CD4-positive, alpha-beta memory T cell (primary cell): ENCODE data around the gene AKAP6. TPM values are rescaled to one million over a fixed set of nuclear protein-coding genes. Genes with fewer than 3 reads are reported as not detected.
"Not testable (repeated sequence)": the region's sequence is repeated elsewhere in the genome, so short reads cannot be mapped to it uniquely, and the experiment has no call there.

Source experiments
- CTCF ChIA-PET: fragments of 350-600 bp; sonication (Branson Sonifier 250); formaldehyde crosslinking; loops from one replicate; lab custom pipeline; 2021; ENCODE audit warnings: inconsistent platforms; ENCODE audit not compliant: partially characterized antibody; lab: Charles Lee
- POLR2A ChIA-PET: fragments of 350-600 bp; sonication (Branson Sonifier 250); formaldehyde crosslinking; loops from one replicate; lab custom pipeline; 2021; ENCODE audit not compliant: partially characterized antibody; lab: Charles Lee
- DNase-seq, 5 donors: peaks; one replicate each; pipeline versions ENCODE4 v3.0.0 to v3.0.0-alpha.2; 2020 to 2022; ENCODE audit warnings: mixed read lengths in 1 of 5
- H3K27ac ChIP-seq: one replicate; pipeline ENCODE4 v1.7.0; 2013; ENCODE audit warnings: low read depth, low read length
- H3K27me3 ChIP-seq: 2 replicates; pipeline ENCODE4 v1.7.0; 2013; ENCODE audit warnings: mild to moderate bottlenecking, low read length, moderate library complexity; ENCODE audit not compliant: insufficient read depth
- H3K36me3 ChIP-seq: 2 replicates; pipeline ENCODE4 v1.7.0; 2013; ENCODE audit warnings: mild to moderate bottlenecking, low read length, moderate library complexity; ENCODE audit not compliant: insufficient read depth
- H3K4me1 ChIP-seq: 2 replicates; pipeline ENCODE4 v1.7.0; 2013; ENCODE audit warnings: mild to moderate bottlenecking, low read length, moderate library complexity; ENCODE audit not compliant: insufficient read depth
- H3K4me3 ChIP-seq, 2 donors: one replicate each; pipeline ENCODE4 v1.7.0; 2013; ENCODE audit warnings: low read length in 2 of 2, mild to moderate bottlenecking in 1 of 2
- H3K9me3 ChIP-seq, 2 donors: one replicate each; pipeline ENCODE4 v1.7.0; 2013; ENCODE audit warnings: low read length in 2 of 2, control low read depth in 1 of 2; ENCODE audit not compliant: control insufficient read depth in 1 of 2
- H3K27ac Mint-ChIP-seq, 7 donors: one replicate each; pipeline ENCODE4 v1.8.0; 2020 to 2021; ENCODE audit warnings: mixed read lengths in 7 of 7, mild to moderate bottlenecking in 6 of 7, inconsistent platforms in 3 of 7, moderate library complexity in 3 of 7
- H3K27me3 Mint-ChIP-seq, 2 donors: one replicate each; pipeline ENCODE4 v1.8.0; 2020 to 2021; ENCODE audit warnings: mixed read lengths in 2 of 2
- H3K36me3 Mint-ChIP-seq, 2 donors: one replicate each; pipeline ENCODE4 v1.8.0; 2020 to 2021; ENCODE audit warnings: mixed read lengths in 2 of 2, inconsistent platforms in 1 of 2, mild to moderate bottlenecking in 1 of 2
- H3K4me1 Mint-ChIP-seq, 4 donors: one replicate each; pipeline ENCODE4 v1.8.0; 2020 to 2021; ENCODE audit warnings: mixed read lengths in 4 of 4, mild to moderate bottlenecking in 1 of 4
- H3K4me3 Mint-ChIP-seq, 8 donors: one replicate each; pipeline ENCODE4 v1.8.0; 2020 to 2021; ENCODE audit warnings: mixed read lengths in 8 of 8, mild to moderate bottlenecking in 7 of 8, moderate library complexity in 6 of 8, inconsistent platforms in 3 of 8
- H3K9me3 Mint-ChIP-seq, 8 donors: one replicate each; pipeline ENCODE4 v1.8.0; 2020 to 2021; ENCODE audit warnings: mixed read lengths in 8 of 8, mild to moderate bottlenecking in 5 of 8, inconsistent platforms in 3 of 8, moderate library complexity in 1 of 8
- intact Hi-C: fragments of 100-400 bp; cut with micrococcal nuclease; formaldehyde crosslinking; loops from one replicate; pipeline ENCODE4 v1.15.1; 2023
- polyA plus RNA-seq, 2 donors: library from polyadenylated mRNA; unstranded; fragments of 300-500 nt; fragmentation: Illumina TruSeq; gene quantifications; one replicate each; pipeline ENCODE4 v1.2.3, GENCODE V29; 2021
- total RNA-seq, 2 experiments: library from RNA; stranded (reverse); gene quantifications; one replicate each; pipeline ENCODE4 v1.2.3, GENCODE V29; 2021

Gene AKAP6
- total and polyA plus RNA-seq, 4 experiments from 2014 or later = 0.98 to 4.4 (median 3.7) TPM; not detected in 1

DNA sequence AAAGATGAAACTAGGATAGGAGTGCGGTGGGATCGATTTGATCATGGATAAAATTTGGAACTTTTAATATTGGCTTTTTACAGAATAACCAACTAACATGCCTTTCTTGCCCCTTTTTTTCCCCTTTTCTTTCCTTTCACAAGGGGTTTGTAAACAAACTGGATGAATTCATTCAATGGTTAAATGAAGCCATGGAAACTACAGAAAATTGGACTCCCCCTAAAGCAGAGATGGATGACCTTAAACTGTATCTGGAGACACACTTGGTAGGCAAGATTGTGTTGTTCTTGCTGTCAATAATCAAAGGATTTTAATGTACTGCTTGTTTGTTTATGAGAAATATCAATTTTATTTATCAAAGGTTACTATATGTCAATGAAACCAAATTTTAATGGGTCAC lies 247.9 kb downstream of the AKAP6 start:
- Mint-ChIP-seq H3K36me3 (no peaks in the 10 kb centered on the region), H3K9me3 (peaks cover 0 to 2% (median 0%) of the 10 kb centered on the region in 8 donors), H3K27ac (no peak overlapping the region), H3K4me1 (no peaks in the 10 kb centered on the region), H3K27me3 (peaks cover 0 to 3% of the 10 kb centered on the region in 2 donors), H3K4me3 (no peak overlapping the region)
- H3K9me3 ChIP-seq = no peaks in the 10 kb centered on the region
- DNase-seq = no peak
- no peaks in the 10 kb centered on the region for H3K36me3 ChIP-seq
- intact Hi-C loops = loop anchor here (2.0 kb wide), 1 partner anchor 856 kb away; no protein-coding TSS in a partner anchor
- H3K27ac ChIP-seq = no peak overlapping the region
- H3K4me1 ChIP-seq = no peaks in the 10 kb centered on the region
- ChIA-PET CTCF (interaction anchor here (0.7 to 2.1 kb wide), 3 partner anchors 31 to 1746 kb away, joined by 3 to 9 read pairs (median 4); no protein-coding TSS in a partner anchor), POLR2A (no interaction called here)
- no peak overlapping the region for H3K4me3 ChIP-seq
- no peaks in the 10 kb centered on the region for H3K27me3 ChIP-seq

DNA sequence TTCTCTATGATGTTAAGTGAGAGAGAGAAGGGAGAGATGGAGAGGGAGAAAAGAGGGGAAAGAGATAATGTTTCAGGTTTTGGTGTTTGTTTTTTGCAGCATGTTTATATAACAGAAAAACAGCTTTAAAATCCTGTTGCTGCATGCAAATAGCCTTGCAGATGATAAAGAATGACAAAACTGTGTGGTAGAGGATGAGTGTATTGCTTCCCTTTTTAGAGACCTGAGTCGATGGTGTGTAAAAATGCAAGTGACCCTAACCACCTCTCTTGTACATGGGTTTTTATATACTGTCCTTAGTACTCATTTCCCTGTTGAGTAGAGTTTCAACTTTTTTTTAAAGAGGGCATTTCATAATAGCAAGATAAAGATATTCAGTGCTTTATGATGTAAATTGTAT lies 249.1 kb downstream of the AKAP6 start:
- ChIA-PET CTCF (interaction anchor here (1.0 kb wide), 1 partner anchor 9 kb away, joined by 3 read pairs; no protein-coding TSS in a partner anchor), POLR2A (no interaction called here)
- no peaks in the 10 kb centered on the region for H3K9me3 ChIP-seq
- Mint-ChIP-seq H3K36me3 (no peaks in the 10 kb centered on the region), H3K4me3 (no peak overlapping the region), H3K27me3 (no peaks in the 10 kb centered on the region), H3K4me1 (no peaks in the 10 kb centered on the region), H3K27ac (no peak overlapping the region), H3K9me3 (peaks cover 0 to 2% (median 0%) of the 10 kb centered on the region in 8 donors)
- H3K27ac ChIP-seq = no peak overlapping the region
- intact Hi-C loops = no loop called here
- H3K4me1 ChIP-seq = no peaks in the 10 kb centered on the region
- no peak for DNase-seq
- H3K36me3 ChIP-seq = no peaks in the 10 kb centered on the region
- no peaks in the 10 kb centered on the region for H3K27me3 ChIP-seq
- H3K4me3 ChIP-seq = no peak overlapping the region

DNA sequence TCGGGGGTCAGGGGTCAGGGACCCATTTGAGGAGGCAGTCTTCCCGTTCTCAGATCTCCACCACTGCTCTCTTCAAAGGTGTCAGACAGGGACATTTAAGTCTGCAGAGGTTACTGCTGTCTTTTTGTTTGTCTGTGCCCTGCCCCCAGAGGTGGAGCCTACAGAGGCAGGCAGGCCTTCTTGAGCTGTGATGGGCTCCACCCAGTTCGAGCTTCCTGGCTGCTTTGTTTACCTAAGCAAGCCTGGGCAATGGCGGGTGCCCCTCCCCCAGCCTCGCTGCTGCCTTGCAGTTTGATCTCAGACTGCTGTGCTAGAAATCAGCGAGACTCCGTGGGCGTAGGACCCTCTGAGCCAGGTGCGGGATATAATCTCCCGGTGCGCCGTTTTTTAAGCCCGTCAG lies 254.3 kb downstream of the AKAP6 start:
- H3K36me3 Mint-ChIP-seq, H3K9me3 ChIP-seq, DNase-seq, H3K27me3 ChIP-seq, intact Hi-C loops, H3K4me1 Mint-ChIP-seq, H3K36me3 ChIP-seq, H3K27ac Mint-ChIP-seq, H3K27ac ChIP-seq, CTCF ChIA-PET, H3K27me3 Mint-ChIP-seq, H3K4me3 ChIP-seq, H3K4me3 Mint-ChIP-seq, H3K4me1 ChIP-seq, POLR2A ChIA-PET: not testable (repeated sequence)
- H3K9me3 Mint-ChIP-seq = peaks cover 0 to 16% (median 6%) of the 10 kb centered on the region in 8 donors

DNA sequence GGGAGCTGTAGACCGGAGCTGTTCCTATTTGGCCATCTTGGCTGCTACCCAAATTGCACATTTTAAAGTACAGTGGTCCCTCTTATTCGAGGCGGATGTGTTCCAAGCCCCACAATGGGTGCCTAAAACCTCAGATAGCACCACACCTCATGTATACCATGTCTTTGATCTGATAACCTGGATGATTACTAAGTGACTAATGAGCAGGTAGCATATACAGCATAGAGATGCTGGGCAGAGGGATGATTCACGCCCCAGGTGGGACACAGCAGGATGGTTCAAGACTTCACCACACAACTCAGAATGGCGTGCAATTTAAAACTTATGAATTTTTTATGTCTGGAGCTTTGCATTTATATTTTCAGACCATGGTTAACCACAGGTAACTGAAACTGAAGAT lies 255.0 kb downstream of the AKAP6 start:
- no peak for DNase-seq
- Mint-ChIP-seq H3K27ac (no peak overlapping the region), H3K4me3 (no peak overlapping the region), H3K4me1 (no peaks in the 10 kb centered on the region), H3K9me3 (peaks cover 0 to 19% (median 6%) of the 10 kb centered on the region in 8 donors), H3K36me3 (no peaks in the 10 kb centered on the region), H3K27me3 (peaks cover 3 to 5% of the 10 kb centered on the region in 2 donors)
- H3K27me3 ChIP-seq = no peaks in the 10 kb centered on the region
- intact Hi-C loops = no loop called here
- POLR2A ChIA-PET = no interaction called here
- CTCF ChIA-PET = interaction anchor here (1.5 kb wide), 1 partner anchor 18 kb away, joined by 5 read pairs; no protein-coding TSS in a partner anchor
- no peak overlapping the region for H3K4me3 ChIP-seq
- H3K9me3 ChIP-seq = no peaks in the 10 kb centered on the region
- no peak overlapping the region for H3K27ac ChIP-seq
- H3K36me3 ChIP-seq = no peaks in the 10 kb centered on the region
- H3K4me1 ChIP-seq = no peaks in the 10 kb centered on the region

DNA sequence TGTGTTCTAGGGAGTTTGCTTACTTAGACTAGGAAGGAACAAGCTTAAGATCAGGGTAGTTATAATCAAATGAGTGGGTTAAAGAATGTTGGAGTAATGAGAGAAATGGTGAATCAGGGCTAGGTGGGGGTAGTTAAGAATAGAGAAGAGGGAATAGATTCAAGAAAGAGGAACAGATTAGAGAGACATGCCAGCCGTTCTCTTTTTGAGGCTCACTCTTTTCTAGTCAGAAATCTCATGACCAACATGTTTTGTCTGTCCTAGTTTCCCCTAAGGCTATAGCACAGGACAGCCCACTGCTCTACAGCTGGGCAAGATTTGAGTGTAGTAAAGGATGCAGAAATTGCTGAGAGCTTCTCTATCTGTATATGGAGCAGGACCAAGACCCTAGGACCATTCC lies 258.4 kb downstream of the AKAP6 start:
- no peaks in the 10 kb centered on the region for H3K36me3 ChIP-seq
- POLR2A ChIA-PET = no interaction called here
- CTCF ChIA-PET = interaction anchor here (0.8 to 2.7 kb wide), 2 partner anchors 12 to 1203 kb away, joined by 3 to 5 read pairs; no protein-coding TSS in a partner anchor

DNA sequence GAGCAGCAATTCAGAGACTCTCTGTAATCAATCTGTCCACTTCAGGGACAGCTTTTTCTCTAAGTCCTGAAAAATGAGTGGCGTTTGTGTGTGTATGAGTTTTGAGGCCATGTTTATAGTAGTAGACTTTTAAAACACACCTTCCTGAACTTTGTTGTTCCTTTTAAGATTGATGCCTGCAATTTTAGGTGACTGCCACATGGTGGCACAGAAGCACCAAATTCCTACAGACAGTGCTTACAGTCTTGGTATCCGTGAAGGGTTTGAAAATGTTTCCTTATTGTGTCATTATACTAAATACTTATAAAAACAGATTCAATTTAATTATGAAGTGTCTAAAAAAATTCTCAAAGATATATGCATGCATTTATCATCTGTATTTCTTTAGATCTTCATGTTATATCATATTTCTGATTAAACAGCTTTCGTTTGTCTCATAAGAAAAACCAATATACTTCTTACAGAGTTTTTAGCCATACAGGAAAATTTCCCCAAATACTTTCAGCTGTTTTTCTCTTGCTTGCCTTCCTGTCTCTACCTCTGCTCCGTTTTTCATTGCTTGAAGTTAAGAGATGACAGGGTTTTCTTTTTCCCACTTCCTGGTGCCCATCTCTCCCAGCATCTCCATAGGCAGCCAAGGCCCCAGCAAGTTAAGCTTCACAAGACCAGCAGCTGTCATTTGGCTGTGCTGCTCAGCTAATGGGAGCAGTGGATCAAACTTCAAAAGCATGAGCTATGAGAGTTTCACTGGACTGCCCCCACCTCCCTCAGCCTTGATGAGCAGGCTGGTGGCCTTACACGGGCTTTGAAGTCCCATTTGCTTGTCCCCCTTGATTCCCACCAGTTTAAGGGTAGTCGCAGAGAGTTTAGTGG lies 259.6 kb downstream of the AKAP6 start:
- H3K27me3 ChIP-seq = no peaks in the 10 kb centered on the region
- H3K27ac ChIP-seq = no peak overlapping the region
- DNase-seq = no peak
- POLR2A ChIA-PET = no interaction called here
- H3K27me3 Mint-ChIP-seq = peaks cover 3 to 5% of the 10 kb centered on the region in 2 donors
- no peak overlapping the region for H3K4me3 ChIP-seq
- no peaks in the 10 kb centered on the region for H3K36me3 Mint-ChIP-seq
- CTCF ChIA-PET = interaction anchor here (0.8 to 2.7 kb wide), 2 partner anchors 13 to 1202 kb away, joined by 3 to 5 read pairs; no protein-coding TSS in a partner anchor
- no peak overlapping the region for H3K27ac Mint-ChIP-seq
- H3K4me1 ChIP-seq = no peaks in the 10 kb centered on the region
- H3K9me3 Mint-ChIP-seq = peaks cover 0 to 18% (median 6%) of the 10 kb centered on the region in 8 donors
- no peaks in the 10 kb centered on the region for H3K36me3 ChIP-seq
- H3K4me1 Mint-ChIP-seq = no peaks in the 10 kb centered on the region
- intact Hi-C loops = no loop called here
- H3K4me3 Mint-ChIP-seq = no peak overlapping the region
- no peaks in the 10 kb centered on the region for H3K9me3 ChIP-seq

More for the DNA sequence above, 258.4 kb downstream of the AKAP6 start:
- no peaks in the 10 kb centered on the region for H3K36me3 Mint-ChIP-seq
- Histone ChIP-seq H3K4me1 (no peaks in the 10 kb centered on the region), H3K27me3 (no peaks in the 10 kb centered on the region), H3K9me3 (no peaks in the 10 kb centered on the region), H3K27ac (no peak overlapping the region), H3K4me3 (no peak overlapping the region)
- intact Hi-C loops = no loop called here
- no peak overlapping the region for H3K4me3 Mint-ChIP-seq
- peaks cover 0 to 18% (median 6%) of the 10 kb centered on the region in 8 donors for H3K9me3 Mint-ChIP-seq
- no peak for DNase-seq
- H3K27me3 Mint-ChIP-seq = peaks cover 3 to 5% of the 10 kb centered on the region in 2 donors
- no peaks in the 10 kb centered on the region for H3K4me1 Mint-ChIP-seq
- no peak overlapping the region for H3K27ac Mint-ChIP-seq

DNA sequence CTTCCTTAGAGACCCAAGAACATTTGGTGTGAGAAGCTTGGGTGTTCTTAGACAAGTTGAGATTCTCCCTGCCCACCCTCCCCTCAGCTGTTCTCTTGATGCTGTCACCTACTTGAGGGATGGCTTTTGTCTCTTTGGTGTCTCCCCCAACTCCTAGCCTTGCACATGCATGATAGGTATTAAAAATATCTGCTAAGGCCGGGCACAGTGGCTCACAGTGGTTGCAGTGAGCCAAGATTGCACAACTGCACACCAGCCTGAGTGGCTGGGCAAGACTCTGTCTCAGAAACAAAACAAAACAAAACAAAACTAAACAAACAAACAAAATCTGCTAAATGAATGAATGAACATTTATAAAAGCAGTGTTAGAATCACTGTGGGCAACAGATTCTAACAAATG lies 261.1 kb downstream of the AKAP6 start:
- Histone ChIP-seq H3K4me1 (no peaks in the 10 kb centered on the region), H3K27me3 (no peaks in the 10 kb centered on the region), H3K4me3 (no peak overlapping the region), H3K27ac (no peak overlapping the region), H3K36me3 (no peaks in the 10 kb centered on the region), H3K9me3 (no peaks in the 10 kb centered on the region)
- no peaks in the 10 kb centered on the region for H3K4me1 Mint-ChIP-seq
- peaks cover 0 to 18% (median 6%) of the 10 kb centered on the region in 8 donors for H3K9me3 Mint-ChIP-seq
- no peak overlapping the region for H3K27ac Mint-ChIP-seq
- intact Hi-C loops = no loop called here
- peaks cover 3% of the 10 kb centered on the region in 2 donors for H3K27me3 Mint-ChIP-seq
- POLR2A ChIA-PET = no interaction called here
- H3K36me3 Mint-ChIP-seq = no peaks in the 10 kb centered on the region
- DNase-seq = no peak
- CTCF ChIA-PET = no interaction called here
- H3K4me3 Mint-ChIP-seq = no peak overlapping the region
